T1000 (cell line): ENCODE data around the gene C14orf119.

Experiments
- DNase-seq: peaks from one replicate; lab custom pipeline; 2025; ENCODE audit warnings: mixed read lengths; lab: John Stamatoyannopoulos, UW

Gene C14orf119, protein sequence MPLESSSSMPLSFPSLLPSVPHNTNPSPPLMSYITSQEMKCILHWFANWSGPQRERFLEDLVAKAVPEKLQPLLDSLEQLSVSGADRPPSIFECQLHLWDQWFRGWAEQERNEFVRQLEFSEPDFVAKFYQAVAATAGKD

DNA sequence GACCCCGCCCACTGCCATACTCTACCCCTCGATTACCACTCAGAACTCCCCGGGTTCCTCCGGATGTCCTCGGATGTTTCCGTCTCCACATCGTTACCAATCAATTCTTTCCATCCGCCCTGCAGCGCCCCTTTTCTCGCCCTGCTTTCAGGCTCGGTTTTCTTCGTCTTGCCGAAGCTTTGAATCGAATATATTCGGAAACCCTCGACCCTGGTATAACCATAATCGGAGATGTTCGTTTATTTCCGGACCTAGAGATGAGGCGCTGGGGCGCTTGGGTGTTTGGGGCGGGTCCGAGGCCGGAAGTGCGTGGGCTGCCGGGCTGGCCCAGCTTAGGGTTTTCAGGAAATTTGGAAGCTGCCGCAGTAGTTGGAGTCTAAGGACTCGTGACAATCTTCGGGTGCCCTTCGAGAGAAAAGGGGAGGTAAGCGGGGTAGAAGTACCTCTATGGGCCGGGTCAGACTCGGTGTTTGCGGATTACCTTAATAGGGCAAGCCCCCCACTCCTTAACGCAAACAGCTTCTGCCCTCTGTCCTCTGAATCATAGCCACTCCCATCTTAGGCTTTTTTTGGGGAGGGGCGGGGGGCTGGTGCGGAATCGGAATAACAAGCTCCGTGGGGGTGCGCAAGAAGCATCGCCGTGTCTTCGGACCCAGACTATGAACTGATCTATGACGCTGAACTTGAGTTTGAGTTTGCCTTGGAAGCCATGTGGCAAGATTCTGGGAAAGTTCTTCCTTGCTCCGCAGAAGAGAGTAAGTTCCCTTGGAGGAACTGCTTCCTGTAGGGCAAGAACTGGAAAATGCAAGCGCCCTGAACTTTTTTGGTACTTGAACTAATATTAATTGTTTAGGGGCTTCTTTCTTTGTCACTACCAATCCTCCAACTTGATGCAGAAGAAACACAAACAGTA lies at the start of gene C14orf119:
C14orf119 (plus strand) TSS at position 310 of the 913 bp plus-strand sequence. CDS start 2,154 bp downstream, outside the sequence.
- no peak for DNase-seq

DNA sequence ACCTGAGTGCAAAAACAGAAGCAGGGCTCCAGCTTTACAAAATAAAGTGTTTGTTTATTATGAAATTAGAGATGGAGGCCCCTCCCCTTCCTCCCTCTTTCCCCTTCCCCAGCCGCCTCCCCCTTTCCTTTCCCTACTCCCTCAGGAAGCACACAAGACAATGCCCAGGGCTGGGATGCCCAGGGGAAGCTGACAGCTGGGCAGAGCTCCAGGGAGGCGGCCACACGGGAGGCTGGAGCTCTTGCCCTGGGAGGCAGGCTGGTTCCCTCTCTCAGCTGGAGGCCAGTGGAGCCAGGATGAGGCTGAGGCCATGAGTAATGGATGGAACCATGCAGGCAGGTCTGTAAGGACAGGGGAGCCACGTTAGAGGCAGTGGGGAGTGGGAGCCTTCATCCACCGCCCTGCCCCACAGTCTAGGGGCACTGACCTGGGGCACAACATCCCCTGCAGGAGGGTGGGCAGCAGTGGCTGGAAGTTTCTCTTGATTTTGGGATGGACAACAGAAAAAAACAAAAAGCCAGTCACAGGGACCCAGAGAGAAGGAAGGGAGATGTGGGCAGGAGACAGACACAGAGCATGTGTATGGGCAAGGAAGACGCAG lies 48.2 kb upstream of the C14orf119 start:
- DNase-seq: no peak

DNA sequence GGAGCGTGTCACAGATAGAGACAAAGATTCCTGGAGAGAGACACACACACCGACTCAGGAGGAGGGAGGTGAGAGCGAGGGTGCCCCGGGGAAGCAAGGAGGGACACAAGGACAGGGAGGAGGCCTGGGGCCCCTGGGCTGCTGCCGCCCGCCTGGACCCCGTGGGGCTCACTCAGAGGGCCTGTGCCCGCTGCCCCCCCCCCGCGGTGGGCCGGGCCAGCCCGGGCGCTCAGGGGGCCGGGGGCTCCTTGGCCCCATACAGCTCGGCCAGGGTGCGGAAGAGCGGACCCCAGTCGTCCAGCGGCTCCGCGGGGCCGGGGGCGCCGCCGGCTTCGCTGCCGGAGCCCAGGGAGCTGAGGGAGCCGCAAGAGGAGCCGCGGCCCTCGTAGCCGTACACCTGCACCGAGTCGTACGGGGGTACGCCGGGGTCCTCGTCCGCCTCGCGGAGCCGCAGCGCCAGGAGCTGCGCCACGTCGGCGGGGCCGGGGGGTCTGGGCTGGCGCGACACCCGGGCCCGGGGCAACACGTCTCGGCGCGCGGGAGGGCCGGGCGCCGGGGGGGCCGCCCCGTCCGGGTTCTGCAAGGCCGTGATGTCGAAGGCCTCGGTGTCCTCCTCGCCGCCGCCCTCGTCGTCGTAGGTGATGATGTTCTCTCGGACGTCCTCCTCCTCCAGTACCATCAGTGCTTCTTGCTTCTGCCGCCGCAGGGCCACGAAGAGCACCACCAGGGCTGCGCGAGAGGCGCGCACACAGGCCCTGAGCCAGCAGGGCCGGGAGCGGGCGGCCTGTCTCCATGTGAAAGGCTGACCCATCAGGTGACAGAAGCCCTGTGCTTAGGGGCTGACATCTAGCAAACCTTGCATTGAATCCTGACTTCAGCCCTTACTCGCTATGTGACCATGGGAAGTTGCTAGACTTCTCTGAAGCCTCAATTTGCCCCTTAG lies 47.3 kb upstream of the C14orf119 start:
- DNase-seq: no peak

DNA sequence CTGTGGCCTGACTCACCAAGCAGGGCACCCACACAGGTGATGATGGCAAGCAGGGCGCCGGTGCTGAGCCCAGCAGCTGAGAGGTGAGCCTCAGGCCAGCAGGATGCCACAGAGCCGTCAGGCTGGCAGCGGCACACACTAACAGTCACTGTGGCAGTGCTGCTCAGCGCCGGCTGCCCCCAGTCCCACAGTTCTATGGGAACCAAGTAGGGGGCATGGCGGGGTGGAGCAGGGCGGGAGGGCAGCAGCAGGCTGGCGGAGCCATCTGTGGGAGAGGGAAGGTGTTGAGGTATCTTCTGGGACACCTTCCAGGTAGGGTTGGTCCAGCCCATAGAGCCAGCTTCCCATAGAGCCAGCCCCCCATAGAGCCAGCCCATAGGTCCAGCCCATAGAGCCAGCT lies 46.3 kb upstream of the C14orf119 start:
- no peak for DNase-seq

DNA sequence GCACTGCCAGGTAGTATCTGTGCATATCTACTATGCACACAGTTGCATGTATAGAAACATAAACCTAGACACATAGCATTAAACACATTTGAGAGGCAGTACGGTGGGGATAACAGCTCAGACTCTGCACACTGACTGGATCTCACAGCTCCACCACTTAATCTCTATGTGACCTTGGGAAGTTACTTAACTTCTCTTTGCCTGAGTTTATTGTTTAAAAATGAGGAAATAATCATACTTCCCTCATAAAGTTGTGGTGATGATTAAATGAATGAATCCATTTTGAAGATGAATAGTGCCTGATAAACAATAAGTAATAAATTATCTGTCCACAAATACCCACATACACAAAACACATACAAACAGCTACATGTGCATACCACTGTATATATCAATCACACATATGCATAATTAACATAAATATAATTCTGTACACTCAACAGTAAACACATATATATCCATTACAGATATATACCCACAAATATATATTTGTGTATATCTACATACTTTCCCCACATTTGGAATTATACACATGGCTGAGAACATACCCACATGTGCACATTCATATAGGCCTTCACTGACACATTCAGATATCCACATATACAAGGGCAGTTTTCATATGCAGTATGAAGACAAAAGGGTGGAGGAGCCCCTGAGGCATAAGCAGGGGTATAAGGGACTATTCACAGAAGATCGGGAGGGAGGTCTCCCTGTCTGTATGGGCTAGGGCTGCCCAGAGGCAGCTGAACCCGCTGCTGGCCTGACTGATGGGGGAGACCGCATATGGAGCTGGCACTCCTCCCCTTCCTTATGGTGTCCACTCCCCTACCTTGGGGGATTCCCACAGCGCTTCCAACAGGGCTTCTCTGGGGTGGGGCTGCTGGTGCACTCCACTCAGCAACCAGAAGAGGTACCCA lies 43.9 kb upstream of the C14orf119 start:
- DNase-seq: no peak

DNA sequence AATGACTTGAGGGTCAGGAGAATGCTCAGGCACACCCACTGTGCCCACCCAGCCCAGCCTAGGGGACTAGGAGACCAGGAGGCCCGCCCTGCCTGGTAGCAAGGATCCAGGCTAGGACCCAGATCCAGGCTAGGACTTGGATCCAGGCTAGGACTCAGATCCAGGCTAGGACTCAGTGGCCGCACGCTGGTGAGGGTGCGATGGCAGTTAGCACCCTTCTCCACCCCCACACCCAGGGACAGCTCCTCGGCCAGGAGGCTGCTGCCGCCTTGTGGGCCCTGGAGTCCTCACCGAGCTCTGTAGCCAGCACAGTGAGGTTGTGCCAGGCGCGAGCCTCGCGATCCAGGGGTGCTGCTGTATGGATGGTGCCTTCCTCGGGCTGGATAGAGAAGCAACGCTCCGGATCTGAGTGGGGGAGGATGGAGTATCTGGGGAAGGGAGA lies 43.1 kb upstream of the C14orf119 start:
- DNase-seq: no peak

DNA sequence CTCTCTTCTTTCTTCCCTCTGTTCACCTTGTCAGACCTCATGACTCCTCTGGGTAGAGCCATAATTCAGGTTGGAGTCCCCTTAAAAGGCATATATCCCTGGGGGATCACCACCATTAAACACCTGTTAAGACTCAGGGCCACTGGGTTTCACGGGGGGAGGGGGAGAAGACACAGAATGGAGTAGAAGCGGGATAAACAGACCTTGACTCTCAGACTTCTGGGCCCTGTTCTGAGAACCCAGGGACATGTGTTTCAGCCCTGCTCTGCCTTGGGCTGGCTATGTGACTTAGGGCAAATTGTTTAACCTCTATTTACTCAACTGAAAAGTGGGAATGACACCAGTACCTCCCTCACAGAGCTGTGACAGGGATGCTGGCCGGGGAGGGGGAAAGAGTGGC lies 42.6 kb upstream of the C14orf119 start:
- DNase-seq: no peak

DNA sequence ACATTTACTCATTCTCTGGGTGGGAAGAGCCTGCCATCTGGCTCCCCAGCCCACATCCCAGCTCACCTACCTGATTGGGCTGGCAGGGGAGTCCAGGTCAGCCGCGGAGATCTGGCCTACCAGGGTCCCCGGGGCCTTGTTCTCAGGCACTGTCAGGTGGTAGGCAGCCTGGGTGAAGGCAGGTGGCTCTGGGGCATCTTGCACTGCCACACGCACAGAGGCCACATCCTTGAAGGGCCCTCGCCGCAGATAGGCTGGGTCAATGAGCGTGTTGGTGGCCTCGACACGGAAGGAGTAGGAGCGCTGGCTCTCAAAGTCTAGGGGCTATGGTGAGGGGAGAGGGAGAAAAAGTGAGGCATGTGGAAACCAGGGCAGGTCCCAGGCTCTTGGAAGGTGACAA lies 41.9 kb upstream of the C14orf119 start:
- no peak for DNase-seq

DNA sequence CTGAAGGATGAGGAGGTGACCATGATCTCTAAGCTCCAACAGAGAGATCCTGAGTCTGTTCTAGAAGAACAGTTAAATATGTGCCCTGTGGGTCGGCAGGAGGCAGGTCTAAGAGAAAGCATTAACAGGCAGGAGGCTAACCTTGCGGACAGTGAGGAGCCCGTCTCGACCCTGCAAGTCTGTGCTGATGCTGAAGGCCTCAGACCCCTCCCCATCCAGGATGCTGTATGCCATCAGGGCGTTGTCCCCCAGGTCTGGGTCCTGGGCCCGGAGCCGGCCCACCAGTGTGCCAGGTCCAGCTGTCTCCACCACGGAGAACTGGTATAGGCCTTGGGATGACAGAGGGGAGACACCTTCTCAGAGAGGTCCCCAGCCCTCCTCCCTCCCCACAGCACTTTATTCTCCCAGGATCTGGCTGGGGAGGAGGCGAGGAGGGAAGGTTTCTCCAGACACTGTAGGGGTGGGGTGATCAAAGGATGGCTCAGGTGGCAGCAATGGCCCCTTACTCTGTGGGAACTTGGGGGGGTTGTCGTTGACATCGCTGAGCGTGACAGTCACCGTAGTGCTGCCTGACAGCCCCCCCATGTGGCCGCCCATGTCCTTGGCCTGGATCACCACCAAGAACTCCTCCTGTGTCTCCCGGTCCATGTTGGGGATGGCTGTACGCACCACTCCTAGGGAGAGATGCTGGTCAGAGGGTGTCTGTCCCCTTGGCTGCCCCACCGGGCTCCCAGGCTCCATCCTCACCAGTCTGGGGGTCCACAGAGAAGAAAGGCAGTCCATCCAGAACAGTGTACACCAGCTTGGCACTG lies 41.1 kb upstream of the C14orf119 start:
- no peak for DNase-seq

DNA sequence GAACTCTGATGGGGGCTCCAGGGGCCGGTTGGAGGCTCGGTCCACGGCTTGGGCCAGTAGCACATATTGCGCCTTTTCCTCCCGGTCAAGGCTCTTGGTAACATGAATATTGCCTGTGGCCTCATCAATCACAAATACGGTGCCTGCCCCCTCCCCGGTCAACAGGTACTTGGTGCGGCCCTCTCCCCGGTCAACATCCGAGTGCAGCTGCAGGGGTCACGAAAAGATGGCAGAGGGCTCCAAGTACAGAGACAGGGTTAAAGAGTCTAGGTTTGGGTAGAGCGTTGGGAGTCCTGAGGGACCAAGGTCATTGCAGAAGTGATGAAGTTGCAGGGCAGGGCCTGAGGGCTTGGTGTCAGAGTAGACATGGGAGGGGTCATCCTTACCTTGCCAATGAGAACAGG lies 40.2 kb upstream of the C14orf119 start:
- no peak for DNase-seq

DNA sequence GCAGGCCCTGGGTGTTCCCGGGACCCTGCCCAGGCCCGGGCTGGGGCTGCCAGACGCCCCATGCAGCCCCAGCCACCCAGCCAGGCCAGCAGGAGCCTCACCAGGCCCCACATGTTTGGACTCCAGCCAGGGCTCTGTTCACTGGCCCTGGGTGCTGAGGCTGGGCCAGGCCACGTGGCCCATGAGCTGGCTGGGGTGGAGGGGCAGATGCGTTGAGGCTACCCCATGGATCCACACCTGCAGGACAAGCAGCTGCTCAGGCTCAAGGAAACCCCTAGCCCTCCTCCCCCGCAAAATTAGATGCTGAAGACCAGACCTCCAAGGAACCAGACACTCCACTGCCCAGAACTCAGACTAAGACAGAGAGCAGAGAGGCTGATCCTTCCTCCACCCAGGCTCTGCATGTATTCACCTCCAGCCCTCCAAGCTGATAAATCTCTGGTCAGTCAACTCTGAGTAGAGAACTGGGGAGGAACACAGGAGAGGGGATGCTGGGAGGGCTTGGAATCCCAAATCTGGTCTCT lies 39.6 kb upstream of the C14orf119 start:
- DNase-seq: no peak

DNA sequence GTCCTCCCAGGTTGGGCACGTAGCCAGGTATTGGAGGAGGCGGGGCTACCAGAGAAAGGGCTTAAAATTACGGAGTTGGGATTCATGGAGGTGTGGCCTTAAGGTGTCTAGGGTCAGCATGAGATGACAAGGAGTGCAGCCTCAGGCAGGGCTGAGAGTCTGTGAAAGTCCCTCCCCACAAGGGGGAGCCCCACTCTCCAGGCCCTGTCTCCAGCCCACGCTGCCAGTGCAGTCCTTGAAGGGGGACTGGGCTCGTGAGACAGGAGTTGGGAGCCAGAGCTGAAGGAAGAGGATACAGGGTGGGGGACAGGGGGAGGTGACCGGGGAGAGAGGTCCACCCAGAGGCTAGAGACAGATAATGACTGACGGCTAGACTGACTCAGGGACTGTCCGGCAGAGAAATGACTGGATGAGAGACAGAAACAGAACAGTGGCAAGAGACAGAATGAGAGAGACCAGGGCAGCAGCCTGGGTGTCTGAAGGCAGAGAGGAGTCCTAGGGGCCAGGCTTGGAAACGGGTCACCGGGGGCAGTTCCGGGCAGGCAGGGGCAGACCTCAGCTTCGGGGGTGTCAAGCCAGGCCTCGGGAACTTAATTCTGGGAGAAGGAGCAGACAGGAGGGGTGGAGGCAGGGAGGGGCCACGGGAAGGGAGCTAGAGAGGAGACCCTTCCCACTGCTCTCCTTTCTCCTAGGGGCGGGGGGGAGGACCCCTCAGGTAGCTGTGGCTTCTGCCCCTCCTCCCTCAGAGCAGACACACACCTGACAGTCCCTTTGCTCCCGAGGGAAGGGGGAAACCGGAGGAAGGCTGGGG lies 39.0 kb upstream of the C14orf119 start:
- no peak for DNase-seq

DNA sequence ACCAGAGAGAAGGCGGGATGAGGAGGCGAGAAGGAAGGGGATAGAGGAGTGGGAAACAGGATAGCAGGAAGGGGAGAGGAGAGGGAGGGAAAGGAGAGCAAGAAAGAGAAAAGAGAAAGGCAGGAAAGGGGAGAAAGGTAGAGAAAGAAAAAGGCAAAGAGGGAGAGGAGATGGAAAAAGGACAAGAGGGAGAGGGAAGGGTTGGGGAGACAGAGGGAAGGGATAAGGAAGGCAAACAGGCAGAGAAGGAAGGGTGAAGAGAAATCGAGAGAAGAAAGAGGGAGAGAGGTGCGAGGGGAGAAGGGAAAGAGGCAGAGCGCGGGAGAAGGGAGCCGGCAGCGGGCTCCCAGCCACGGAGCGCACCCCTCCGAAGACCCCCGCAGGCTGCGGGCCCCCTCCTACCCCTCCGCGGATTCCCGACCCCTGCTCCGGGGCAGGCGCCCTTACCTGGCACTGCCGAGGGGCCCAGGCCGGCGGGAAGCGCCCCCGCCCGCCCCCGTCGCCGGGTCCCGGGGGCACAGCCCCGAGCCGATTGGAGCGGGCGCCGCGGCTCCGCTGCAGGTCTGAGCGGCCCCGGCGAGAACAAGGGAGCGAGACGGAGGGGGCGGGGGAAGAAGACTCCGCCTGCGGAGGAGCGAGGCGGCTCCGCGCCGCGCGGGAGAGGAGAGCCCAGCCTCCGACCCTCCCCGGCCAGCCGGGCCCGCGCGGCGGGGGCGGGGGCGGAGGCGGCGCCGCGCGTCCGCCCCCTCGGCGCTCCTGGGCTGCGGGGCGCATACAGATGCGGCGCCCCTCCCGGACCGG lies 38.1 kb upstream of the C14orf119 start, which contains the start of gene CDH24:
CDH24 (minus strand) TSS at position 565 of the 801 bp plus-strand sequence. CDS start 1,787 bp downstream, outside the sequence.
- no peak for DNase-seq

DNA sequence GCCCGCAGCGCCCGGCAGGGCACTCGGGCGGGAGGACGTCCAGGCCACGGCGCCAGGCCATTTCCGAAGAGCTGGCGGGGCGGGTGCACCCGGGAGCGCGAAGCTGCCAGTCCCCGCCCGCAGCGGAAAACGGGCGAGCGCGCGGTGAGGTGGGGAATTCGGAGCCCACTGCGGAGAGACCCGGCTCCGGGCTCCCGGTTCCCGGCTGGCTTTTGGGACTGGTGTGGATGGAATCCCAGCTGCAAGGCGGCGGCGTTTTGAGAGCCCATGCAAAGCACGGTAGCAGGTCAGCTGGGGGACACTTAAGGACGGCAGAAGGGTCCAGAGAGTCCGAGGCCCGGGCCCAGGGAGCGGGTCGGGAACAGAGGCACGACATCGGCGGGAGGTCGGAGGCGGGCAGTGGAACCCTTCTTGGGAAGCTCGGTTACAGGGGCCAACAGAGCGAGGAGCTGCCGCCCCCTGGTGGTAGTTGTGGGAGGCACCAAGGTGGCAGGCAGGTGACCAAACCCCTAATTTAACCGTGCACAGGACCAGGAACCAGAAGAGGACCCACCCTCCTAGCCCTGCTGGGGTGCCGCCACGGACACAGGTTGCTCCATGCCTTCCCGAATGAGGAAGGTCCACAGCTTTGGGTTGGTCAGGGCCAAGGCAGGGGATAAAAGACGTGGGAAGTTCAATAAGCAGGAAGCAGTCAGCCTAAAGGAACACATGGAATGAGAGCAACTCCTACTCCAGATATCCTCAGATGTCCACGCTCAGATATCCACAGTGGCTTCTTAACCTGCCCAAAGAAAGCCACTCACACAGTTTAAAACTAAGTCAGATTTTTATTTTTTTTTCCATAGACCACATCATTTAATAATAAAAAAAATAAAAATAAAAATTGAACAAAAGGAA lies 37.3 kb upstream of the C14orf119 start:
- no peak for DNase-seq

DNA sequence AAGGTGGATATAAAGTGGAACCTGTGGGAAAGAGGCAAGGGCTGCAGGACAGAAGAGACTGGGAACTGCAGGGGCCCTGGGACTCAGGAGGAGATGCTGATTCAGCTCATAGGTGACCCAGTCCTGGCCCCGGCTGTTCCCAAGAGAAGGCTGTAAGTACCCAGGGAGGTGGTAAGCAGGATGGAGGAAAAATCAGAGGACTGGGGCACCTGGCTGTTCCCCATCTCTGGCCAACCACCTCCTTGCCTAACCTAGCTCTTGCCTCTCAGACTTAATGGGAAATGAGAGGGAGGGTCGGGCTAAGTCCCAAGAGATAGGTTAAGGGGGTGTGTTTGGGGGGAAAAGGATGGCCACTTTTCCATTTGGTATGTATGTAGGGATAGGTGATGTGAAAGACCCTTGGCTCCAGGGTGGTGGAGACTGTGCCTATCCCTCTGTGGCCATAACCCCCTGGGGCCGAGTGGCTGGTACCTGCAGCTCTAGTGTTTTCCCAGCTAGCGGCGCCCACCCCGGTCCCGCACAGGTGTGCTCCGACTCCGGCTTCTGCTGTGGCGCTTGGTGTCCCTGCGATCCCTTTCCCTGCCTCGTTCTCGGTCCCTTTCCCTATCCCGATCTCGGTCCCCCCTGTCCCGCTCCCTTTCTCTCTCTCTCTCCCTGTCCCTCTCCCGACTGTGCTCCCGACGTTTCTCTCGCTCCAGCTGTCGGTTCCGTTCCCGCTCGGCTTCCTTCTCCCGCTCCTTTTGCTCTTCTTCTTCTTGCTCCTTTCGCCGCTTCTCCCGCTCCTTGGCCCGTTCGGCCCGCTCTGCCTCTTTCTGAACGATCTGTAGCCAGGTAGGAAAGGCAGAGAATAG lies 36.4 kb upstream of the C14orf119 start:
- no peak for DNase-seq
